T-cell (primary cell): Measurements from ENCODE around the gene PNLIPRP2. TPM values are rescaled to one million over a fixed set of nuclear protein-coding genes. Genes with fewer than 3 reads are reported as not detected.

ENCODE experiments used
- ATAC-seq, 4 experiments: fragments of 200-7000 bp in 3 of 4; fragments of 150-1000 bp in 1 of 4; cut with Tn5 transposase; replicated peaks in 1 of 4; 1 replicate in 3 of 4; 2 replicates in 1 of 4; pipeline ENCODE4 v1.10.0; 2021; ENCODE audit warnings: moderate library complexity in 3 of 4, mild to moderate bottlenecking in 2 of 4, moderate number of reproducible peaks in 1 of 4
- CTCF ChIA-PET, 2 donors: fragments of 300-600 bp; sonication (Branson Sonifier 250); formaldehyde crosslinking; loops; one replicate each; lab custom pipeline; 2022; ENCODE audit warnings: antibody characterized with exemption in 2 of 2; lab: Charles Lee
- POLR2A ChIA-PET, 2 donors: fragments of 300-600 bp; sonication (Branson Sonifier 250); formaldehyde crosslinking; loops; one replicate each; lab custom pipeline; 2022; ENCODE audit warnings: antibody characterized with exemption in 2 of 2; lab: Charles Lee
- DNase-seq, 35 experiments: peaks; one replicate each; pipeline versions ENCODE4 v3.0.0 to v3.0.0-alpha.2; 2013 to 2023
- H3K27ac ChIP-seq: one replicate; pipeline ENCODE4 v1.5.1; 2013; ENCODE audit warnings: low read length
- H3K27me3 ChIP-seq, 2 experiments: replicated peaks in 1 of 2; 1 replicate in 1 of 2; 2 replicates in 1 of 2; pipeline versions ENCODE4 v1.6.1 to v1.7.0; 2013; ENCODE audit warnings: low read length in 1 of 2, mixed read lengths in 1 of 2; ENCODE audit not compliant: control insufficient read depth in 2 of 2, insufficient read depth in 2 of 2; ENCODE audit errors: extremely low read depth in 1 of 2
- H3K36me3 ChIP-seq, 2 donors: 1 replicate in 1 of 2; 2 replicates in 1 of 2; pipeline versions ENCODE4 v1.6.1 to v1.7.0; 2013; ENCODE audit warnings: low read length in 1 of 2; ENCODE audit not compliant: control insufficient read depth in 2 of 2, insufficient read depth in 1 of 2; ENCODE audit errors: extremely low read depth in 1 of 2
- H3K4me1 ChIP-seq, 2 experiments: 1 replicate in 1 of 2; 2 replicates in 1 of 2; pipeline versions ENCODE4 v1.6.1 to v1.7.0; 2013; ENCODE audit warnings: low read length in 2 of 2, mixed read lengths in 1 of 2; ENCODE audit not compliant: insufficient read depth in 2 of 2, control insufficient read depth in 1 of 2; ENCODE audit errors: extremely low read depth in 1 of 2
- H3K4me3 ChIP-seq, 2 donors: 1 replicate in 1 of 2; 2 replicates in 1 of 2; pipeline versions ENCODE4 v1.5.1 to v1.7.0; 2013; ENCODE audit warnings: mild to moderate bottlenecking in 2 of 2, low read length in 1 of 2, moderate library complexity in 1 of 2; ENCODE audit not compliant: control insufficient read depth in 1 of 2; ENCODE audit errors: extremely low read depth in 1 of 2
- H3K9me3 ChIP-seq: 2 replicates; pipeline ENCODE4 v1.7.0; 2013
- H3K27ac Mint-ChIP-seq, 2 donors: one replicate each; pipeline ENCODE4 v1.8.0; 2020 to 2021; ENCODE audit warnings: mild to moderate bottlenecking in 2 of 2, mixed read lengths in 2 of 2
- H3K27me3 Mint-ChIP-seq, 2 donors: one replicate each; pipeline ENCODE4 v1.8.0; 2021 to 2022; ENCODE audit warnings: mixed read lengths in 2 of 2
- H3K36me3 Mint-ChIP-seq: one replicate; pipeline ENCODE4 v1.8.0; 2021; ENCODE audit warnings: mixed read lengths
- H3K4me1 Mint-ChIP-seq, 3 donors: one replicate each; pipeline ENCODE4 v1.8.0; 2020 to 2022; ENCODE audit warnings: mixed read lengths in 3 of 3, mild to moderate bottlenecking in 1 of 3
- H3K4me3 Mint-ChIP-seq, 3 donors: one replicate each; pipeline ENCODE4 v1.8.0; 2020 to 2022; ENCODE audit warnings: mild to moderate bottlenecking in 3 of 3, mixed read lengths in 3 of 3, moderate library complexity in 3 of 3
- H3K9me3 Mint-ChIP-seq, 3 donors: one replicate each; pipeline ENCODE4 v1.8.0; 2020 to 2022; ENCODE audit warnings: mixed read lengths in 3 of 3
- WGBS: methylation state at CpG from one replicate; pipeline ENCODE4 v1.1.5; 2013; ENCODE audit warnings: missing lambda C conversion rate; ENCODE audit not compliant: insufficient coverage; 5-methylcytosine and 5-hydroxymethylcytosine counted together
- total RNA-seq, 35 experiments: library from RNA in 6 of 35; stranded (reverse) in 6 of 35; fragments of 120-200 nt in 1 of 35; gene quantifications; one replicate each; pipeline versions ENCODE4 v1.2.1 to v1.2.4 and lab custom pipeline; 2013 to 2026

Gene PNLIPRP2
- total RNA-seq, 5 donors from 2014 or later (not counting 1 experiment from before 2014, with no cell fraction given): 0.82 to 0.96 (median 0.89) TPM; not detected in 2

- CTCF ChIA-PET: interaction anchor here (0.9 to 1.6 kb wide), 2 partner anchors 58 to 487 kb away, joined by 3 read pairs; no protein-coding TSS in a partner anchor
- Histone ChIP-seq H3K27ac (no peak overlapping the region), H3K4me3 (no peak overlapping the region), H3K4me1 (no peaks in the 10 kb centered on the region), H3K27me3 (peaks cover 0 to 37% of the 10 kb centered on the region in 2 experiments), H3K36me3 (no peaks in the 10 kb centered on the region), H3K9me3 (no peaks in the 10 kb centered on the region)
- no peak for DNase-seq
- no peak overlapping the region for H3K4me3 Mint-ChIP-seq
- ATAC-seq: no peak
- H3K9me3 Mint-ChIP-seq: no peaks in the 10 kb centered on the region
- H3K4me1 Mint-ChIP-seq: no peaks in the 10 kb centered on the region
- 79% methylated on average over 3 of the region's 6 CpGs for WGBS
- POLR2A ChIA-PET: no interaction called here
- peaks cover 35 to 59% of the 10 kb centered on the region in 2 donors for H3K27me3 Mint-ChIP-seq
- no peak overlapping the region for H3K27ac Mint-ChIP-seq
- no peaks in the 10 kb centered on the region for H3K36me3 Mint-ChIP-seq
Measured at GRCh38 chr10:116687633-116688032, 66.9 kb downstream of the PNLIPRP2 start.

DNA sequence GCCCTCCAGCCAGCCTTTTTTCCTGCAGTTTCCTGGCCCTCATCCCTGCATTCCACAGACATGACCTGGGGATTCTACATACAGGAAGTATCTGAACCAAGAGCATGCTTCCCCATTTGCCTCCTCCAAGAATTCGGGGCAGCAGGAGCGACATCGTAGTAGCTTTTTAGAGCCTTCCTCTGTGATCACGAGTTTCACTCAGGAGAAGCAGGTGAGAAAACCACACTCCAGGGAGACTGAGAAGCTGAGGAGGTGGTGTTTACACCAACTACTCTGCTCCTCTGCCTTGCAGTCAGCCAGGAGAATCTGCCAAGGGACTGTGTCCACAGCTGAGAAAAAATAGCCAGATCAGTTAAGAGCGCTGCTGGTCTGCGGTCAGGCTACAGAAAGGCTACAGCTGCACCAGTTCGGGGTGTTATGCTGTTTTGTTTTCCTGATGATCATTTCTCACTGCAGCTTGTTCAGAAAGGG lies 67.5 kb downstream of the PNLIPRP2 start:
- Histone ChIP-seq H3K27ac (no peak overlapping the region), H3K4me1 (no peaks in the 10 kb centered on the region), H3K27me3 (peaks cover 0 to 37% of the 10 kb centered on the region in 2 experiments), H3K4me3 (no peak overlapping the region), H3K9me3 (no peaks in the 10 kb centered on the region), H3K36me3 (no peaks in the 10 kb centered on the region)
- CTCF ChIA-PET: interaction anchor here in 1 of 2 donors (0.9 kb wide), 1 partner anchor 57 kb away, joined by 3 read pairs; no protein-coding TSS in a partner anchor
- Mint-ChIP-seq H3K36me3 (no peaks in the 10 kb centered on the region), H3K4me1 (no peaks in the 10 kb centered on the region), H3K27me3 (peaks cover 33 to 61% of the 10 kb centered on the region in 2 donors), H3K4me3 (no peak overlapping the region), H3K9me3 (no peaks in the 10 kb centered on the region), H3K27ac (no peak overlapping the region)
- ATAC-seq (no peak), DNase-seq (no peak)
- WGBS: 86% methylated on average over 2 of the region's 7 CpGs
- POLR2A ChIA-PET: no interaction called here

GRCh38 chr10:116688741-116689495 lies 68.2 kb downstream of the PNLIPRP2 start:
- Mint-ChIP-seq H3K4me3 (no peak overlapping the region), H3K27me3 (peaks cover 30 to 61% of the 10 kb centered on the region in 2 donors), H3K9me3 (no peaks in the 10 kb centered on the region), H3K4me1 (no peaks in the 10 kb centered on the region), H3K36me3 (no peaks in the 10 kb centered on the region), H3K27ac (no peak overlapping the region)
- Histone ChIP-seq H3K4me1 (no peaks in the 10 kb centered on the region), H3K9me3 (no peaks in the 10 kb centered on the region), H3K36me3 (no peaks in the 10 kb centered on the region), H3K4me3 (no peak overlapping the region), H3K27me3 (peaks cover 0 to 34% of the 10 kb centered on the region in 2 experiments), H3K27ac (no peak overlapping the region)
- DNase-seq (no peak), ATAC-seq (peak in 1 of 4 experiments; percentile 24)
- WGBS: 91% methylated on average over 4 of the region's 7 CpGs
- ChIA-PET CTCF (interaction anchor here in 1 of 2 donors (0.9 kb wide), 1 partner anchor 56 kb away, joined by 3 read pairs; no protein-coding TSS in a partner anchor), POLR2A (no interaction called here)

- Histone ChIP-seq H3K36me3 (no peaks in the 10 kb centered on the region), H3K9me3 (no peaks in the 10 kb centered on the region), H3K4me3 (no peak overlapping the region), H3K27ac (no peak overlapping the region), H3K27me3 (peaks cover 0 to 36% of the 10 kb centered on the region in 2 experiments), H3K4me1 (no peaks in the 10 kb centered on the region)
- 100% methylated on average over 3 of the region's 4 CpGs for WGBS
- ATAC-seq: no peak
- ChIA-PET CTCF (no interaction called here), POLR2A (no interaction called here)
- no peak for DNase-seq
- Mint-ChIP-seq H3K36me3 (no peaks in the 10 kb centered on the region), H3K4me1 (no peaks in the 10 kb centered on the region), H3K27ac (no peak overlapping the region), H3K4me3 (no peak overlapping the region), H3K27me3 (peaks cover 36 to 65% of the 10 kb centered on the region in 2 donors), H3K9me3 (no peaks in the 10 kb centered on the region)
Measured at GRCh38 chr10:116689744-116690143, 69.0 kb downstream of the PNLIPRP2 start.

GRCh38 chr10:116690356-116691322 lies 69.9 kb downstream of the PNLIPRP2 start:
- H3K27me3 Mint-ChIP-seq: peaks cover 40 to 66% of the 10 kb centered on the region in 2 donors

DNA sequence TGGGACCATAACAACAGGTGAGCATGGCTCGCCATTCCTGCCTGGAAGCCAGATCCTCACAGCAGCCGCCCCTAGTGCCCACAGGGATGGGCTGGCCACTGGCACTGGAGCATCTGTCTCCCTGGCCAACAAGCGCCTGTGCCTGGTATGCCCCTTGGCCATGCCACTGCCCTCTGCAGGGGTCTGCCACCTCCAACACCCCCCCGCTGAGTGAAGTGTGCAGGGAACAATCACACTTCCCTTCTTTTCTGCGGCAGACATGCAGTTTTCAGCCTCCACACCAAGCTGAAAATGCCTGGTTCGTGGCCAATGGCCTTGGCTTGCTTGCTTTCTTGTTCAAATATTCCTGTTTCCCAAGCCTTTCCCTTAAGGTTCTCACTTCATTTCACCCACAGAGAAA lies 70.9 kb downstream of the PNLIPRP2 start:
- Mint-ChIP-seq H3K27ac (no peak overlapping the region), H3K27me3 (peaks cover 45 to 63% of the 10 kb centered on the region in 2 donors), H3K9me3 (no peaks in the 10 kb centered on the region), H3K4me1 (no peaks in the 10 kb centered on the region), H3K4me3 (no peak overlapping the region), H3K36me3 (no peaks in the 10 kb centered on the region)
- Histone ChIP-seq H3K9me3 (no peaks in the 10 kb centered on the region), H3K4me3 (no peak overlapping the region), H3K27ac (no peak overlapping the region), H3K36me3 (no peaks in the 10 kb centered on the region), H3K4me1 (no peaks in the 10 kb centered on the region), H3K27me3 (peaks cover 0 to 37% of the 10 kb centered on the region in 2 experiments)
- CTCF ChIA-PET: no interaction called here
- no peak for DNase-seq
- WGBS: 56% methylated on average over 6 of the region's 6 CpGs
- POLR2A ChIA-PET: no interaction called here
- ATAC-seq: no peak

More at GRCh38 chr10:116690356-116691322, 69.9 kb downstream of the PNLIPRP2 start:
- ChIA-PET POLR2A (no interaction called here), CTCF (interaction anchor here in 1 of 2 donors (0.6 to 0.7 kb wide), 2 partner anchors 9 to 66 kb away, joined by 4 to 11 read pairs; no protein-coding TSS in a partner anchor)
- ATAC-seq: no peak
- Histone ChIP-seq H3K9me3 (no peaks in the 10 kb centered on the region), H3K4me3 (no peak overlapping the region), H3K4me1 (no peaks in the 10 kb centered on the region), H3K36me3 (no peaks in the 10 kb centered on the region), H3K27me3 (peaks cover 0 to 35% of the 10 kb centered on the region in 2 experiments), H3K27ac (no peak overlapping the region)
- H3K4me3 Mint-ChIP-seq: no peak overlapping the region
- H3K36me3 Mint-ChIP-seq: no peaks in the 10 kb centered on the region
- H3K9me3 Mint-ChIP-seq: no peaks in the 10 kb centered on the region
- no peak for DNase-seq
- H3K27ac Mint-ChIP-seq: no peak overlapping the region
- WGBS: 86% methylated on average over 12 of the region's 17 CpGs
- no peaks in the 10 kb centered on the region for H3K4me1 Mint-ChIP-seq
